ENCODE measurements around the gene POLN.

POLN gene

DNA sequence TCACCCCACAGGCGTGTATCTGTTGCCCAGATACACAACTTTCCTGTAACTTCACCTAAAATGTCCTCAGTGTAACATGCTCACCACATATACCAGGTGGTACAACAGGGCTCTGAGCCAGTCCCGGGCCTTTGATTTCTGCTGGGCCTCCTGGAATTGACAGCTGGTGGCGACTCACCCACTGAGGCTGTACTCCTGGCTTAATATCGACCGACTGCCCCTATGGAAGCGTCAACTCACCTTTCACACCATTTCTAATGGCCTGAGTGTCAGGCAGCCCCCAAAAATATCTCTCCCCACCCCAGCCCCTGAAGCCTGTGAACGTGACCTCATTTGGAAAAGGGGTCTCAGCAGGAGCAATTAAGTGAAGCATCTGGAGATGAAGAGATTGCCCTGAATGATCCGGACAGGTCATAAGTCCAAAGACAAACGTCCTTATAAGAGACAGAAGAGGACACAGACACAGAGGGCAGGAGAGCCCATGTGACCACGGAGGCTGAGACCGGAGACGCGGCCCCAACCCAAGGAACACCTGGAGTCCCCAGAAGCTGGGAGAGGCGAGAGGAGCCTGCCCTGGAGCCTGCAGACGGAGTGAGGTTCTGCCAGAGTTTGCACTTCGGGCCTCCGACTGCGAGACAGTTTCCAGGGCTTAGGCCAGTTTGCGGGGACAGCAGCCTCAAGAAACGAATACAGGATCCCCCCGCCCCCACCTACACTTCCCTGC lies 32.6 kb upstream of the POLN start:
- peaks cover 0 to 2% of the 10 kb centered on the region in 2 donors for H3K36me3 ChIP-seq (ENCODE audit: control insufficient read depth in 2 of 2, insufficient read depth in 2 of 2, low read length in 2 of 2)
- no peak overlapping the region for H3K4me3 ChIP-seq (ENCODE audit: low read length in 2 of 2)
- no peak overlapping the region for H3K27ac ChIP-seq (ENCODE audit: low read length)
- H3K9me3 ChIP-seq (ENCODE audit: control insufficient read depth in 2 of 2, low read length in 2 of 2) = no peaks in the 10 kb centered on the region
- no peaks in the 10 kb centered on the region for H3K4me1 ChIP-seq (ENCODE audit: control insufficient read depth, insufficient read depth, low read length)
- no peak overlapping the region for H3K9ac ChIP-seq (ENCODE audit: low read length in 2 of 2)
- no peaks in the 10 kb centered on the region for H3K27me3 ChIP-seq (ENCODE audit: control insufficient read depth in 1 of 2, insufficient read depth in 2 of 2, low read length in 2 of 2)

DNA sequence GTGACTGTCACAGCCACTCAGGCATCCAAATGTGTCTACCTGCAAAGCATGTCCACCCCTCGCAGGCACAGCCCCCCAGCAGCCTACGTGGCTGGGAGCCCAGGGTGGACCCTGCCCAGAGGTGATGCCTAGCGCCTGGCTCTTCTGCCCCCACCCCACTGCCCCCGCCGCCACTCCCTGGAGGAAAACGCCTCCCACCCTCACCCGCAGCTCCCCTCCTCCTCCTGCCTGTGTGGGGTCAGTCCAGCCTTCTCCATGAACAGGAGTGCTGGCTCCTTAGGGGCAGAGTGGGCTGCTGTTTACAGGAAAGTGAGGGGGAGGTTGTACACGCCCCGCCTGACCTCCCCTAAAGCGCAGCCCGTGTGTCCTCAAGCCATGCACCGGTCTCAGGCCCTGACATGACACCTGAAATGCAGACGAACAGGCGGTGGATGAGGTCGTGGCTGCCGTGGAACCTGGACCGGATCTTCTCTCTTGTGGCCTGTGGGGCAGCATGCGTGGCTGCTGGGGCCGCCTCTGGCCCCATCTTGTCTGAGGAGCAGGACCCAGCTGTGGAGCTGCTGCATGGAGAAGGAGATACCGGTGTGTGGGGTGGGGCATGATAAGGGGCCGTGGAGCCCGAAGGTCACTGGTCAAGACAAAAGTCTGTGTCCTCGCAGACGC lies 31.9 kb upstream of the POLN start:
- Histone ChIP-seq H3K27me3 (ENCODE audit: control insufficient read depth in 1 of 2, insufficient read depth in 2 of 2, low read length in 2 of 2) (no peaks in the 10 kb centered on the region), H3K27ac (ENCODE audit: low read length) (no peak overlapping the region), H3K4me3 (ENCODE audit: low read length in 2 of 2) (no peak overlapping the region), H3K9me3 (ENCODE audit: control insufficient read depth in 2 of 2, low read length in 2 of 2) (no peaks in the 10 kb centered on the region), H3K9ac (ENCODE audit: low read length in 2 of 2) (no peak overlapping the region), H3K36me3 (ENCODE audit: control insufficient read depth in 2 of 2, insufficient read depth in 2 of 2, low read length in 2 of 2) (peaks cover 0 to 2% of the 10 kb centered on the region in 2 donors), H3K4me1 (ENCODE audit: control insufficient read depth, insufficient read depth, low read length) (no peaks in the 10 kb centered on the region)

DNA sequence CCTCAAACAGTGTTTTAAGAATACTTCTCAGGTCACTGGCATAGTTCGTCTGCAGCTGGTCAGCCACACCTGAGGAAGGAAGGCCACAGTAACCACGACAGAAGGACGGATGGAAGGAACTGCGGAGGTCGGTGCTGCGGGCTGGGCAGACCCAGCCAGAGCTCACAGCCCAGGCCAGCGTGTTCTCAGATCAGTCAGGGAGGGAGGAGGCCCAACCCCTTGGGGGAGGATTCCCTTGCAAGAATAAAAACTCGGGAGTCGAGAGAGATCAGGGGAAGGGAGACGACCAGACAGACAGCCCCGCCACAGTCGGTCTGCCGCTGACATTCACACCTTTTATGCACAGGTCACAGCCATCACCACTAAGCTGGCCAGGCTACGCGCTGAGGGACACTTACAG lies 31.3 kb upstream of the POLN start:
- no peaks in the 10 kb centered on the region for H3K9me3 ChIP-seq (ENCODE audit: control insufficient read depth in 2 of 2, low read length in 2 of 2)
- H3K4me1 ChIP-seq (ENCODE audit: control insufficient read depth, insufficient read depth, low read length) = no peaks in the 10 kb centered on the region
- no peaks in the 10 kb centered on the region for H3K27me3 ChIP-seq (ENCODE audit: control insufficient read depth in 1 of 2, insufficient read depth in 2 of 2, low read length in 2 of 2)
- no peak overlapping the region for H3K9ac ChIP-seq (ENCODE audit: low read length in 2 of 2)
- no peak overlapping the region for H3K27ac ChIP-seq (ENCODE audit: low read length)
- H3K4me3 ChIP-seq (ENCODE audit: low read length in 2 of 2) = no peak overlapping the region
- peaks cover 0 to 2% of the 10 kb centered on the region in 2 donors for H3K36me3 ChIP-seq (ENCODE audit: control insufficient read depth in 2 of 2, insufficient read depth in 2 of 2, low read length in 2 of 2)

DNA sequence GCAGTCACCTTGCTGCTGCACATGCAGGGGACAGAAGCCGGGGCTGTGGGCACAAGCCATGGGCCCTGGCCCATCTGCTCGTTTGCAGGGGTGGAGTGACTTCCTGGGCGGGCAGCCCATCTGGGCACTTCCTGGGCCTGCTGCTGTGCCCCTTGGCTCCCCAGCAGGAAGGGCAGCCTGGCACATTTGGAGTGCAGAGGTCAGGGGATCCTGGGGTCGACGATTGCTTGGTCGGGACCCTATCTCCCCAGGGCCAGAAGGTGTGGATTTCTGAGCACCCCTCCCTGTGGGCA lies 30.9 kb upstream of the POLN start:
- Histone ChIP-seq H3K27me3 (ENCODE audit: control insufficient read depth in 1 of 2, insufficient read depth in 2 of 2, low read length in 2 of 2) (no peaks in the 10 kb centered on the region), H3K9me3 (ENCODE audit: control insufficient read depth in 2 of 2, low read length in 2 of 2) (no peaks in the 10 kb centered on the region), H3K9ac (ENCODE audit: low read length in 2 of 2) (no peak overlapping the region), H3K4me3 (ENCODE audit: low read length in 2 of 2) (no peak overlapping the region), H3K36me3 (ENCODE audit: control insufficient read depth in 2 of 2, insufficient read depth in 2 of 2, low read length in 2 of 2) (peaks cover 0 to 2% of the 10 kb centered on the region in 2 donors), H3K4me1 (ENCODE audit: control insufficient read depth, insufficient read depth, low read length) (no peaks in the 10 kb centered on the region), H3K27ac (ENCODE audit: low read length) (no peak overlapping the region)

DNA sequence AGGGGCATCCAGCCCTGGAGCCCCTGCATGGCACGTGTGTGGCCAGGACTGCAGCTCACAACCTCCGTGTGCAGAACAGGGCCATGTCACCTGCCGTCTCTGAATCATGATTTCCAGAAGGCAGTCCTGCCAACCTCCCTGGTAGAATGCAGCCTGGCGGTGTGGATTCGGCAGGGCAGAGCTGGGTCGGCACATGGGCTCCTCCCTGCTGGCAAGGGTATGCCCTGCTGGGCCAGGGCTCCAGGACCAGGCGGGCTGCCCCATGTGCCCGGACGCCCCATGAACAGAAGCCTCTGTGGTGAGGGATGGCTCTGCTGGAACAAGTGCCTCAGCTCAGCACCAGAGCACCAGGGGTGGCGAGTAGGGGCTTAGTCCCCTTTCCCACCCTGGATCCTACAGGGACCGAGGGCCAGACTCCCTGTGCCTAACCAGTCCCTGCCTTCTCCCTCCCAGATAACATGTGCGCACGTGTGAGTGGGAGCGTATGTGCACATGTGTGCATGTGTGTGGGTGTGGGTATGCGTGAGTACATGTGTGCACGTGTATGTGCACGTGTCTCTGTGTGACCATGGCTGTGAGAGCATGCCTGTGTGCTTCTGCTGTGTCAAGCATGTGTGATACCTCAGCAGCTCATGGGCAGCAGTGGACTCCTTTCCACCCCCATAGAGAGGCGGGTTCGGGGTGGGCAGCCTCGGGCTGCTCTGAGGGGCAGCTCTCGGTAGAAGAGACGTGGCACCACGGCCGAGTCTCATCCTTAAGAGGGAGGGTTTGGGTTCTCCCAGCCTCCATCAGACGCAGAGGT lies 30.3 kb upstream of the POLN start:
- no peaks in the 10 kb centered on the region for H3K9me3 ChIP-seq (ENCODE audit: control insufficient read depth in 2 of 2, low read length in 2 of 2)
- peaks cover 1% of the 10 kb centered on the region for H3K4me1 ChIP-seq (ENCODE audit: control insufficient read depth, insufficient read depth, low read length)
- no peaks in the 10 kb centered on the region for H3K27me3 ChIP-seq (ENCODE audit: control insufficient read depth in 1 of 2, insufficient read depth in 2 of 2, low read length in 2 of 2)
- H3K27ac ChIP-seq (ENCODE audit: low read length) = no peak overlapping the region
- peaks cover 0 to 2% of the 10 kb centered on the region in 2 donors for H3K36me3 ChIP-seq (ENCODE audit: control insufficient read depth in 2 of 2, insufficient read depth in 2 of 2, low read length in 2 of 2)
- H3K4me3 ChIP-seq (ENCODE audit: low read length in 2 of 2) = no peak overlapping the region
- H3K9ac ChIP-seq (ENCODE audit: low read length in 2 of 2) = no peak overlapping the region

DNA sequence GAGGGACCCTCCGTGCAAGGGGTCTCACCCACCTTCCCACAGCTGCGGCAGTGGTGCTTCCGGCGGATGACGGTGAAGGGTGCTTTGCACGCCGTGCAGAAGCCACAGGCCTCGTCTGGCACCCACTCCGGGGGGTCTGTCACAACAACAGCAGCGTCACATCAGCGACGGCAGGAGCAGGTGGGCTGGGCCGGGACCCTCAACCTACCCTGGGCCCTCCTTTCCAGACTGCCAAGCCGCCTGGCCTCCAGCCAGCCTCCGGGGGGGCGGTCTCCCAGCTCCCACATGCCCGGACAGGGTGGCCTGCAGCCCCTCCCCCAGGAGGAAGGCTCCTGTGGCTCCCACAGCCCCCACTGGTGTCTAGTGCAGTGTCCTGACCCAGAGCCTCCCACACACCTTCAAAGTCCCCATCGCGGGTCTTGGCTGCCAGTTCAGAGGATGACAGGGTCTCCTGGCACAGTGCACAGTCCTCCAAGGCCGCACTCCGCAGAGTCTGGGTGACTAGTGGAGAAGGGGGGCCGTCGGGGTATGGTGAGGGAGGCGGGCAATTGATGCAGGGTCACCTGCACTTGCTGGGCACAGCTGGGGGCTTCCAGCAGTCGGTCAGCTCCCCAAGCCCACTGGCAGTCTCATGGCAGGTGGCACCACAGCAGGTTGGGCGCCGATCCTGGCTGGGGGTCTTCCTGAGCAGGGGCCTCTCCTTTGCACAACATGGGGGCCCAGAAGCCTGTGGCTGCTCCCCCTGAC lies 29.5 kb upstream of the POLN start:
- Histone ChIP-seq H3K4me3 (ENCODE audit: low read length in 2 of 2) (no peak overlapping the region), H3K9ac (ENCODE audit: low read length in 2 of 2) (no peak overlapping the region), H3K27me3 (ENCODE audit: control insufficient read depth in 1 of 2, insufficient read depth in 2 of 2, low read length in 2 of 2) (no peaks in the 10 kb centered on the region), H3K9me3 (ENCODE audit: control insufficient read depth in 2 of 2, low read length in 2 of 2) (no peaks in the 10 kb centered on the region), H3K4me1 (ENCODE audit: control insufficient read depth, insufficient read depth, low read length) (peaks cover 9% of the 10 kb centered on the region), H3K27ac (ENCODE audit: low read length) (no peak overlapping the region), H3K36me3 (ENCODE audit: control insufficient read depth in 2 of 2, insufficient read depth in 2 of 2, low read length in 2 of 2) (peaks cover 0 to 2% of the 10 kb centered on the region in 2 donors)

DNA sequence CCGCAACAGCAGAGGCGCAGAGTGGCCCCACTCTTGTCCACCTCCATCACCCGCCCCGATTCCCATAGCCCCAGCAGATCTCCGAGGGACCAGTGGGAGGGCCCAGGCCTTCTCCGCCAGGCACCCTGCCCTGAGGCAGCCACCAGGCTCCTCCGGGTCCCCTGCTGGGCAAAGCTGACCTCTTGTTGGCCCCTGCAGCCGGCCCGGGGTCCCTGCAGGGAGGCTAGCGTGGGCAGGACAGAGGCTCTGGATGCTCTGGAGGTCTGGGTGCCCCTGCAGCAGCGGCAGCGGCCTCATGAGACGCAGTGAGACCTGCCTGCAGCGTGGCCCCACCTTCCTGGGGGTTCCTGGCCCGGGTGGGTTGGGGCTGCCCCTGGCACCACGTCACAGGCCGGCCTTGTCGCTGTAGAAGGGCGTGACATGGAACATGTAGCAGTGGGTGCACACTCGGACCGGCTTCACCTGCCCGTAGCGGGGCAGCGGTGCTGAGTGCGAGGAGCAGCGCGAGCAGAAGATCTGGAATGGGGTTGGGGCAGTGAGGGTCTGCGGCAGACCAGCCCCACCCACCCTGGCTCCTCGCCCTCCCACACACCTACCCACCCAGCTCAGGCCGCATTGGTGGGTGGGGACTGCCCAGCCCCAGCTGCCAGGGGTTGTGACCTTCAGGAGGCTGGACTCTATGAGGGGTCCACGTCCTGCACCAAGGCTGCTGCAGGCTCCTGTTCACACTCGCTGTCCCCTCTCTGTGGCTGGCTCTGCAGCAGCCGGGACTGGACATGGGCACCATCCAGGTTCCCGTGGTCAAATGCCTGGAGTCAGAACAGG lies 28.6 kb upstream of the POLN start:
- Histone ChIP-seq H3K9me3 (ENCODE audit: control insufficient read depth in 2 of 2, low read length in 2 of 2) (no peaks in the 10 kb centered on the region), H3K27me3 (ENCODE audit: control insufficient read depth in 1 of 2, insufficient read depth in 2 of 2, low read length in 2 of 2) (no peaks in the 10 kb centered on the region), H3K36me3 (ENCODE audit: control insufficient read depth in 2 of 2, insufficient read depth in 2 of 2, low read length in 2 of 2) (peaks cover 0 to 2% of the 10 kb centered on the region in 2 donors), H3K9ac (ENCODE audit: low read length in 2 of 2) (no peak overlapping the region), H3K4me1 (ENCODE audit: control insufficient read depth, insufficient read depth, low read length) (peaks cover 16% of the 10 kb centered on the region), H3K4me3 (ENCODE audit: low read length in 2 of 2) (no peak overlapping the region), H3K27ac (ENCODE audit: low read length) (no peak overlapping the region)

DNA sequence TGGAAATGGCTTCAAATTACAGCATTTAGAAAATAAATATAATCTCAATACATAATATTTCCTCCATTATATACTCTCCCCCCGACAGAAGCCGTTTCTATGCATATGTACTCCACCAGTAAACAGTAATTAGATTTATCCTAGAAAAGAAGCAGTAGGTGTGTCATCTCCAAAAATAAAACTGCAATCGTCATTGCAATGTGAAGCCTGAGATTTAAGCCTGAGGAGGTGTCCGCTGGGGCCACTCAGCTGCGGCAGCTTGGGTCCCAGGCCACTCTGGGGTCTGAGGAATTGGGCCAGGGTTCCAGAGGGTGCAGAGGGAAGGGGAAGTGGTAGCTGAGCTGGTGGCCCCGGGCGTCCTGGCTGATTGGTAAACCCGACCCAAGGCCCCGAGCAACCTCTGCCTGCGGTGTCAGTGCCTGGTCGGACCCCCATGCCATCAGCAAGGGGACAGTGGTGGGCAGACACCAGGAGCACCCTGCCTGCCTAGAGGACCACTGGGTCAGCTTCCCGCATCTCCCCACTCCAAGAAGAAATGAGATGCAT lies 27.8 kb upstream of the POLN start:
- H3K9ac ChIP-seq (ENCODE audit: low read length in 2 of 2) = no peak overlapping the region
- H3K9me3 ChIP-seq (ENCODE audit: control insufficient read depth in 2 of 2, low read length in 2 of 2) = no peaks in the 10 kb centered on the region
- peaks cover 23% of the 10 kb centered on the region for H3K4me1 ChIP-seq (ENCODE audit: control insufficient read depth, insufficient read depth, low read length)
- no peak overlapping the region for H3K27ac ChIP-seq (ENCODE audit: low read length)
- no peak overlapping the region for H3K4me3 ChIP-seq (ENCODE audit: low read length in 2 of 2)
- no peaks in the 10 kb centered on the region for H3K27me3 ChIP-seq (ENCODE audit: control insufficient read depth in 1 of 2, insufficient read depth in 2 of 2, low read length in 2 of 2)
- peaks cover 0 to 2% of the 10 kb centered on the region in 2 donors for H3K36me3 ChIP-seq (ENCODE audit: control insufficient read depth in 2 of 2, insufficient read depth in 2 of 2, low read length in 2 of 2)

DNA sequence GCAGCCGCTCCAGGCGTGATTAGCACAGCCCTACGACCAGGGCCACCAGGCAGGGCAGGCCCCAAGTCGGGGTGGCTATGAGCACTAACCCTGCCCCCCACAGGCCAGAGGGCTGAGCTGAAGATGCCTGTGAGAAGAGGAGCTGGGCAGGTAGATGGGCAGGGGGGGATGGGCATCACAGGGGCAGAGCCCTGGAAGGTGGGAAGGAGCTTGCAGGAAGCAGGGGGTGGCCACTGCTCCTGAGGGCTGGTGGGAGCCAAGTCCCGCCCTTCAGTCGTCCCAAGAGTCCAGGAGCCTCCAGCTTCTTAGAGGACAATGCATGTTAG lies 27.2 kb upstream of the POLN start:
- H3K27me3 ChIP-seq (ENCODE audit: control insufficient read depth in 1 of 2, insufficient read depth in 2 of 2, low read length in 2 of 2) = no peaks in the 10 kb centered on the region
- H3K9me3 ChIP-seq (ENCODE audit: control insufficient read depth in 2 of 2, low read length in 2 of 2) = no peaks in the 10 kb centered on the region
- H3K4me3 ChIP-seq (ENCODE audit: low read length in 2 of 2) = no peak overlapping the region
- H3K27ac ChIP-seq (ENCODE audit: low read length) = no peak overlapping the region
- no peak overlapping the region for H3K9ac ChIP-seq (ENCODE audit: low read length in 2 of 2)
- H3K4me1 ChIP-seq (ENCODE audit: control insufficient read depth, insufficient read depth, low read length) = peaks cover 26% of the 10 kb centered on the region
- peaks cover 0 to 2% of the 10 kb centered on the region in 2 donors for H3K36me3 ChIP-seq (ENCODE audit: control insufficient read depth in 2 of 2, insufficient read depth in 2 of 2, low read length in 2 of 2)
